Activated T-cell treated with anti-CD3 and anti-CD28 coated beads for 4 hours (primary cell): ENCODE measurements around the gene IBA57.

Experiments
- DNase-seq: peaks from one replicate; pipeline ENCODE4 v3.0.0-alpha.2; 2020

The IBA57 gene

GRCh38 chr1:228197555-228198147 lies 32.0 kb downstream of the IBA57 start:
- no peak for DNase-seq

GRCh38 chr1:228198977-228199590 lies 33.5 kb downstream of the IBA57 start:
- no peak for DNase-seq

GRCh38 chr1:228204958-228205357 lies 39.4 kb downstream of the IBA57 start:
- DNase-seq, result no peak

GRCh38 chr1:228205526-228206436 lies 40.2 kb downstream of the IBA57 start:
- no peak for DNase-seq

- DNase-seq, result no peak
Observed at GRCh38 chr1:228206582-228207351, 41.2 kb downstream of the IBA57 start.

- no peak for DNase-seq
Observed at GRCh38 chr1:228207381-228207810, 41.8 kb downstream of the IBA57 start.

- DNase-seq, result no peak
Observed at GRCh38 chr1:228207851-228208821, 42.5 kb downstream of the IBA57 start, which contains the start of gene OBSCN. Gene OBSCN (plus strand): TSS chr1:228208044. CDS start chr1:228211784, 3,740 bp downstream.

- DNase-seq, result no peak
Observed at GRCh38 chr1:228208831-228209551, 43.4 kb downstream of the IBA57 start.

- no peak for DNase-seq
Observed at GRCh38 chr1:228209657-228210056, 44.1 kb downstream of the IBA57 start.

- DNase-seq, result no peak
Observed at GRCh38 chr1:228210076-228210651, 44.6 kb downstream of the IBA57 start.

GRCh38 chr1:228210712-228211530 lies 45.3 kb downstream of the IBA57 start:
- DNase-seq, result no peak

GRCh38 chr1:228211531-228212414 lies 46.2 kb downstream of the IBA57 start:
- DNase-seq, result no peak

GRCh38 chr1:228212415-228212965 lies 46.9 kb downstream of the IBA57 start:
- DNase-seq, result no peak

- peak; percentile 89 for DNase-seq
Observed at GRCh38 chr1:228212966-228213844, 47.6 kb downstream of the IBA57 start.

- DNase-seq, result no peak
Observed at GRCh38 chr1:228213917-228214808, 48.6 kb downstream of the IBA57 start.
